GM18508 (cell line): Measurements from ENCODE around the gene USP40.

ENCODE experiments used
- ATAC-seq: cut with Tn5 transposase; IDR thresholded peaks from one replicate; pipeline ENCODE4 v1.9.1; 2021; ENCODE audit warnings: moderate number of reproducible peaks; ENCODE audit not compliant: insufficient read depth, unreplicated experiment

USP40 gene

GRCh38 chr2:233462202-233462785, 104.3 kb downstream of the USP40 start:
- ATAC-seq = no peak

GRCh38 chr2:233461481-233461891, 105.1 kb downstream of the USP40 start:
- ATAC-seq = no peak

- no peak for ATAC-seq
These were observed 105.7 kb downstream of the USP40 start for GRCh38 chr2:233460726-233461441.

- no peak for ATAC-seq
These were observed 107.2 kb downstream of the USP40 start for GRCh38 chr2:233459426-233459825.

DNA sequence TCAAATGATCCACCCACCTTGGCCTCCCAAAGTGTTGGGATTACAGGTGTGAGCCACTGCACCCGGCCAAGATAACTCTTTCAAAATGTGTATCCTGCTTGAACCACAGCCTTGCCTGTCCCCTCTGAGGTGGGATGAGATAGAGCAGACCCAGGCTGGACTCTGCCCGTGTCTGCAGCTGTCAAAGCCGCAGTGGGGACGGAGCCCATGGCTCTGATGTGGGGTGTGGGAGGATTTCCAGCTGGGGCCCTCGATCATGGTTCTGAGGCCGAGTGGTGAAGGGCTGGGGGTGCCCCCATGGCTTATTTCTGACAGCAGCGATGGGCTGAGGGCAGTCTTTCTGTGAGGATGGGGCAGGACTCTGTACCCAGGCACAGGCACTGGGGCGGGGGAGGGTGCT, 107.8 kb downstream of the USP40 start:
- no peak for ATAC-seq

DNA sequence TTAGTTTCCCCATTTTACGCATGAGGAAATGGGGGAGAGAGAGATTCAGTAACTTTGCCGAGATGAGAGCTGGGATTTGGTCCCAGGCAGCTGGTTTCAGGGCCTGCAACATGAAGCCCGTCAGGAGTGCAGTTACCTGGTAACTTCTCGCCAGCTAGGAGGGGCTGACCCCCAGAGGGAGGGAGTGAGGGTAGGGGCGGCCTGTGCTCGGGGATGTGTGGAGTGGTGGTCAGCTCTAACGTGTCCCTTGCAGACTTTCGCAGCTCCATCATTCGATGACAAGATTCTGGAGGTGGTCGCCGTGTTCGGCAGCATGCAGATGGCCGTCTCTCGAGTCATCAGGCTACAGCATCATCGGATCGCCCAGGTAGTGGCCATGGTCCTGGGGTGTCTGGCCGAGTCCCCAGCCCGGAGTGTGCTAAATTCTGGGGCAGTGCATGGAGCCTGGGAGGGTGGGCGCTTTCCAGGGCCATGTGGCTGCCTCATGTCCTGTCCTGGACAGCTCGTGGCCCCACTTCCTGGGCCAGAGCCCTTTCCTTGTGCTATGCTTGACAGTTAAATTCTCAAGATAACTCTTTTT, 108.5 kb downstream of the USP40 start:
- no peak for ATAC-seq

- ATAC-seq = no peak
These were observed 109.2 kb downstream of the USP40 start for GRCh38 chr2:233457356-233457755.

DNA sequence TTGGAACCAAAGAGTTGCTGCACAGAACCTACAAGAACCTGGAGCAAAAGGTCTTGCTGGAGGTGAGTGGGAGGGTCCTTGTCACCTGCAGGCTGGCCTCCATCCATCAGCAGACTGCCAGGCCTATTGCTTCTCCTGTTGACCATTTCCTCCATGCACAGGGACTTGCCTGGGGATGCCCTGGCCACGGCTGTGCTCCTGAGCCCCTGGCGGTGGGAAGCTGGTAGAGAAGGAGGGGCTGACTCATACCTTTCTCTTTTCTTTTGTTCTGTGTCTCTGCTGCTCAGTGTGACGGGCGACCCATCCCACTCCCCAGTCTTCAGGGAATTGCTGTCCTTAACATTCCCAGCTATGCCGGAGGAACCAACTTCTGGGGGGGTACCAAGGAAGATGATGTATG, 109.6 kb downstream of the USP40 start:
- ATAC-seq = no peak

DNA sequence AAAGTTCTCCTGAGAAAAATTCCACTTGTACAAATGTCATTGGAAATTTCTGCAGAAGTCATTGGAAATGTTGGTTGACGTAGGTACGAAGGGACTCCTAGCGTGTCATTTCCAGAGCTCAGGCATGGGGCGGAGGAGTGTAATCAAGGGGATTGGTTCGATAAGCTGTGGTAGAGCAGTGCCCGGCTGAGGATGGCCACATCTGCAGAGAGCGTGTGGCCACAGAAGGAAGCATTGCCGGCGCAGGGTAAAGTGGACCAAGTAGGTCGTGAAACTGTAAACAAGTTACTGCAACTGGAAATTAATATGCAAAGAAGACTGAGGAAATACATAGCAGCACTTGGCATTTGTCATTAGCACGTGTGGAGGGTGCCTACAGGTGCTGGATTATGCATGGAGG, 110.5 kb downstream of the USP40 start:
- ATAC-seq = no peak

GRCh38 chr2:233455491-233455890, 111.1 kb downstream of the USP40 start:
- ATAC-seq = no peak

DNA sequence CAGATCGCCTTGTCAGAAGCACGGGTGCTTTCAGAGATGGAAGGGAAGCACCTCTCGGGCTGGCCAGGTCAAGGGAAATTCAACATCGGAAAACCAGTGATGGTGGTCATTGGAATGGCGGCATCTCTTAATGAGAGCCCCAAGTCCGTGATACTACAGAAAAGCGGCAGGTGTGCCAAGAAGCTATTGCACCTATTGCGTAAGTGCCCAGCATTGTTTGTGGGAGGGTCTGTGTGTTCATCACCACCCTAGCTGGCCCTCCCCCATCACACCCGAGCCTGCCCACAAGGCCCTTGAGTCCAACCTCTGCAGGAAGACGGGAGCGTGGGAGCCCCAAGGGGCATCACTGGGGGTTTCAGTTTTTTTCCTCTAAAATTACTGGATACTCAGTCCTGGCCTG, 111.6 kb downstream of the USP40 start:
- ATAC-seq = no peak

DNA sequence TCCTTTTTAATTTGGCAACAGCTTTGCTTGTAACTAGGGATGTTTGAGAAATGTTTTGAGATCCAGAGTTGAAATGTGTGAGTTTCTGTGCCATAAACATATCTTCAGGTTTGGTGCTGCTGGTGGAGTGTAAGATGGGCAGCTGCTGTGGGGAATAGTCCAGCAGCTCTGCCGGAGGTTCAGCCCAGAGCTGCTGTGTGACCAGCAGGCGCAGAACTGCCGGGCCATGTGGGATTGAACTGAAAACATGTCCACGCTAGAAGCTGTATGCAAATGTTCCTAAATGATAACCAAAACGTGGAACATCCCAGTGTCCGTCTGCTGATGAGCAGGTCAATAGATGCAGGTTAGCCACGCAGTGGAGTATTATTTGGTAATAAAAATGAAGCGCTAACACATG, 112.7 kb downstream of the USP40 start:
- ATAC-seq = no peak

DNA sequence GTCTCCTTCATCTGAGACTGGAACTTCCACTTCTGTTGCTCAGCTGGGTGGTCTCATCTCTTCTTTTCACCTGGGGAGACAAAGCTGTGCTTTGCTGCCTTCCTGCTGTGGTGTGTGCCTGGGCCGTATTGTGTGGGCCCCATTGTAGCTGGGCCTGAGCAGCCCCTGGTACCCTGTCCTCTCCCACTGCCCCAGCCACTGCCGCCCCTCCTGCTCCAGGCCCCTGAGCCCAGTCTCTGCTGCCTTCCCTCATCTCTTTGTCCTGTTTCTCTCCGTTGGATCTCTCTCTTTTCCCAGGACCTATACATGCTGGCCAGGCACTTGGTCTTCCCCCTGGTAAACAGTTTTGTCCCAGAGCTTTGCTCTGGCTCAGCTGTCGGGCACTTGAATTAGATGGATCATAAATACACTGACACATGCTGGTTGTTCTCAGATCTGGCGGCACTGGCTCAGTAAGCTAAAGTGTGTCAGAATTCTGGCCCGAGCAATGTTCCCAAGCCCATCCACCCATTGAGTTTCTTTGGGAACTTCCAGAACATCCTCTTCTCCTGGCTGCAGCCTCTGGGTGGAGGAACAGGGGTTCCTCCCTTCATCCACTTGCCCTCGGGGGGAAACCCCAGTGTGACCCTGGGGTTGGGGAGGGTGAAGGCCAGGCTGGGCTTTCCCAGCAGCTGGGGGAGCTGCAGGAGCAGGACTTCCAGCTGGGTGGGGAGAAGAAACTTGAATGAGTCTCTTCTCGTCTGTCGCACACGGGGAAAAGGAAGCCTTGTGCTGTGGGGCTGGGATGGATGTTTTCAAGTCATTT, 113.3 kb downstream of the USP40 start:
- ATAC-seq = no peak

GRCh38 chr2:233451950-233452349, 114.6 kb downstream of the USP40 start:
- ATAC-seq = no peak

DNA sequence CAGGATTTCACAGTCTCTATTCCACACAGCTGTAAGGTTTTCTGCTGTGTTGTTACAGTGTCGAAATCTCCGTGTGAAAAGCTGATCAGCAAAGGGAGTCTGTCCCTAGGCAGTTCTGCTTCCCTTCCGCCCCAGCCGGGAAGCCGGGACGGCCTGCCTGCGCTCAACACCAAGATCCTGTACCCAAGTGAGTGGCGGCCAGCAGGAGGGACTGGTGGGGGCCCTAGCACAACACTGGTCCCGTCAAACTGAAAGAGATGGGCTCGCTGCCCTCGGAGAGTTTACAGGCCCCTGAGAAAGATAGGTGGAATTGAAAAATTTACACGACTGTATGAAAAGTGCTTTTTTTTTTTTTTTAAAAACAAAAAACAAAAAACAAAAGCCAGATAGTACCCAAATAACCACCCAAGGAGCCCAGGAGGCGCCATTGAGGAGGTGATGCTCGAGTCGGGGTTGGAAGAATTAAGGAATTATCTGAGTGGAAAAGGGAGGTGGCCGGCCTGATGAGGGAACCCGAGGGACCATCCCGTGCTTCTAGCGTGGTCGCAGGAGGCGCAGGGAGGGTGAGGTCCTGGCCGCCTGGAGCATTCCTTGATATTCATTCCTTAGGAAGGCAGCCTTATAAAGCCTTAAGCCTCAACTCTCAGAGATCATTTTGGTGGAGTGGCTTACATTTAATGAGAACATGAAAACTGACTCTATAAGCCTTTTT, 115.6 kb downstream of the USP40 start:
- no peak for ATAC-seq

GRCh38 chr2:233449921-233450863, 116.4 kb downstream of the USP40 start:
- no peak for ATAC-seq

DNA sequence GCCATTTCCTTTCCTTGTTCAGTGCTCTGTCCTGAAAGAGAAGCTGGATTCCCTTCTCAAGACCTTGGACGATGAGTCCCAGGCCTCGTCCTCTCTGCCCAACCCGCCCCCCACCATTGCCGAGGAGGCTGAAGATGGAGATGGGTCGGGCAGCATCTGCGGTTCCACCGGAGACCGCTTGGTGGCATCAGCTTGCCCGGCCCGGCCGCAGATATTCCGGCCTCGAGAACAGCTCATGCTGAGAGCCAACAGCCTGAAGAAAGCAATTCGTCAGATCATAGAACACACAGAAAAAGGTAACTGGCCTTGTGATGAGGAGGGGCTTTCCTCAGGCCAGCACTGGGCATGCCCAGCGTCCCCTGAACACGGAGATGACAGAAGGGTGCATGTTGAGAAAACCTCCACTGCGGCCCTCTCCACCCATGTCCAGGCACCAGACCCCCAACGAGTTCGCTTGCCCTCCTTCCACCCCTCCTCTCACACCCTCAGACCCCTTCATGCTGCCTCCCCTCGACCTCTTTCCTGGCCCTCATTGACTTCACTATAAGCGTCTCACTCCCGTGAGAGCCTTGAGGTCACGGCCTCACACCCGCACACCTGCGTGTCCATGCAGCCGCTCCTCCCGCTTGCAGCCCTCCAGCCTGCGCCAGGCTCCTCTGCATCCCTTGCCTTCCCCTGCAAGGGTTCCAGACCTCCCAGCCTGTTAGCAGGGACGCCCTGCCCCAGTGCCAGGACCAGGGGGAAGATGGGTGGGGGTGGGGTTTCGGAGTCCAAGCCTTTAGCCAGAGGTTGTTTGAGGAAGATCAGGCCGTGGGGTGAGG, 117.3 kb downstream of the USP40 start:
- ATAC-seq = no peak

DNA sequence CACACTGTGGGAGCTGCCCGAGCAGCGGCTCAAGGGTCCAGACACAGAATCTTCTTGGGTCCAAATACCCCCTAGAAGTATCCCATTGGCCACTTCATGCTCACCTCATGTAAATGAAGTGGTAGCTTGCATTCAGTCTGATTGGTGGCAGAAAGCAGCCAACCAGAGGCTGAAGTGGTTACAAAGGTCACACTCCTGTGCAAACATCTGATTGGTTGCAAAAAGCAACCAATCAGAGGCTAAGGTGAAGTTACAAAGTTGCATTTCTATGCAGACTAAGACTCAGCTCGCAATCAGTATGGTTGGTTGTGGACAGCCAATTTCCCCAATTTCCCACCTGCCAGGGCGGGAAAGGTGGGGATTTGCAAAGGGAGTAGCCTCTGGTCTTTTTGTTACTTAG, 118.0 kb downstream of the USP40 start:
- no peak for ATAC-seq

DNA sequence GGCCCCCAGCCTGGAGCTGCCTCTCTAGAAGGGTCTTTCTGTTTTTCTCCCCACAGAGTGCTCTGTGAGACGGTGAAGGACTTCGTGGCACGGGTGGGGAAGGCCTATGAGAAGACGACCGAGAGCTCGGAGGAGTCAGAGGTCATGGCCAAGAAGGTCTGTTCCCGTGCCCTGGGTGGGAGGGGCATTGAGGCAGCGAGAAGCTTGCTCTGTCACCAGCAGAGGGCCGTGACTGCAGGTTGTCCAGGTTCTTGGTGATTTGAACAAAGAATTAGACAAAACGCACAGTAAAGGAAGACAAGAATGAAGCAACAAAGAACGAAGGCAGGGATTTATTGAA, 118.4 kb downstream of the USP40 start:
- no peak for ATAC-seq
